ENCODE results near the gene TEKT3. TPM values are rescaled to one million over a fixed set of nuclear protein-coding genes. Genes with fewer than 3 reads are reported as not detected.

Gene TEKT3
- polyA plus RNA-seq, 1 of the 3 experiments (the other 2 are of a cell fraction), result 0.62 TPM

DNA sequence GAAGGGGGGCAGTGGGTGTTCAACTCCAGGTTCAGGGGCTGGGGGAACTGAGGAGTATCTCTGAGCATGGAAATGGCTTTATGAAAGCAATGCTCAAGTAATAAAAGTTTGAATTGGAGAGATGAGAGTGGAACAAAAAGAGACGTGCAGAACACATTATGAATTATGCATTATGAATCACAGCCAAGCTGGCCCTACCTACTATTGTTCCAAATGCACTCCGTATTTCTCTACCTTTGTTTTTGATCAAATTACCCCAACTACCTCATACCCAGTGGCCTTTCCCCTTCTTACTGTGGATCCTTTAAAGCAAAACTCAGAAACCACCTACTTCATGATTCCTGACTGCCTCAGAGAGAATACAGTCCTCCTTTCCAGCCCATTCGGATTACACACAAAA is 38.1 kb downstream of the TEKT3 start:
- Histone ChIP-seq H3K4me1 (ENCODE audit: control insufficient read depth in 1 of 2, insufficient read depth in 2 of 2, low read depth in 1 of 2, low read length in 1 of 2) (peaks cover 0 to 8% of the 10 kb centered on the region in 2 experiments; a peak in 2 of 4 replicates), H3K9me3 (no peaks in the 10 kb centered on the region), H2AFZ (ENCODE audit: low read depth) (no peak overlapping the region), H3K9me2 (no peaks in the 10 kb centered on the region), H3K4me3 (ENCODE audit: low read depth in 2 of 2, low read length in 1 of 2) (no peak overlapping the region), H3K36me3 (replicated peaks in 1 of 2; ENCODE audit: control insufficient read depth in 1 of 2, insufficient read depth in 2 of 2, low read length in 1 of 2) (no peaks in the 10 kb centered on the region), H3K9ac (no peak overlapping the region), H4K20me1 (ENCODE audit: insufficient read depth) (no peaks in the 10 kb centered on the region), H3K79me2 (ENCODE audit: insufficient read depth) (no peaks in the 10 kb centered on the region), H3K4me2 (no peak overlapping the region), H3F3A (replicated peaks; ENCODE audit: insufficient read depth) (no peaks in the 10 kb centered on the region), H3K27ac (ENCODE audit: low read depth in 2 of 2, low read length in 1 of 2) (no peak overlapping the region), H3K27me3 (ENCODE audit: insufficient read depth) (peaks cover 10% of the 10 kb centered on the region; the same call in 1 of the 2 replicates)
- WGBS (ENCODE audit: low lambda C conversion rate), result 54% methylated on average over 3 of the region's 3 CpGs
- DNase-seq, result no peak
- POLR2A ChIA-PET, result no interaction called here
- TF ChIP-seq, protein P1, sequence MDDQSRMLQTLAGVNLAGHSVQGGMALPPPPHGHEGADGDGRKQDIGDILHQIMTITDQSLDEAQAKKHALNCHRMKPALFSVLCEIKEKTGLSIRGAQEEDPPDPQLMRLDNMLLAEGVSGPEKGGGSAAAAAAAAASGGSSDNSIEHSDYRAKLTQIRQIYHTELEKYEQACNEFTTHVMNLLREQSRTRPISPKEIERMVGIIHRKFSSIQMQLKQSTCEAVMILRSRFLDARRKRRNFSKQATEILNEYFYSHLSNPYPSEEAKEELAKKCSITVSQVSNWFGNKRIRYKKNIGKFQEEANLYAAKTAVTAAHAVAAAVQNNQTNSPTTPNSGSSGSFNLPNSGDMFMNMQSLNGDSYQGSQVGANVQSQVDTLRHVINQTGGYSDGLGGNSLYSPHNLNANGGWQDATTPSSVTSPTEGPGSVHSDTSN (IDR thresholded peaks at IDR 0.05), result no peak
- TF ChIP-seq FOSL2 (IDR thresholded peaks at IDR 0.05; ENCODE audit: borderline replicate concordance, low read depth) (no peak), TAF1 (IDR thresholded peaks at IDR 0.05; ENCODE audit: borderline replicate concordance, low read depth, low read length) (no peak), MXI1 (IDR thresholded peaks at IDR 0.05; ENCODE audit: low read depth, low read length) (no peak), FOXJ3 (CRISPR knock-in tag; IDR thresholded peaks at IDR 0.05) (no peak), GATA2 (CRISPR knock-in tag; IDR thresholded peaks at IDR 0.05) (no peak), TEAD4 (IDR thresholded peaks at IDR 0.05; ENCODE audit: borderline replicate concordance, insufficient read depth) (no peak), CHD2 (IDR thresholded peaks at IDR 0.05; ENCODE audit: low read length, partially characterized antibody) (no peak), YY1 (IDR thresholded peaks at IDR 0.05; ENCODE audit: low read depth) (no peak)
- TF ChIP-seq, protein P2, sequence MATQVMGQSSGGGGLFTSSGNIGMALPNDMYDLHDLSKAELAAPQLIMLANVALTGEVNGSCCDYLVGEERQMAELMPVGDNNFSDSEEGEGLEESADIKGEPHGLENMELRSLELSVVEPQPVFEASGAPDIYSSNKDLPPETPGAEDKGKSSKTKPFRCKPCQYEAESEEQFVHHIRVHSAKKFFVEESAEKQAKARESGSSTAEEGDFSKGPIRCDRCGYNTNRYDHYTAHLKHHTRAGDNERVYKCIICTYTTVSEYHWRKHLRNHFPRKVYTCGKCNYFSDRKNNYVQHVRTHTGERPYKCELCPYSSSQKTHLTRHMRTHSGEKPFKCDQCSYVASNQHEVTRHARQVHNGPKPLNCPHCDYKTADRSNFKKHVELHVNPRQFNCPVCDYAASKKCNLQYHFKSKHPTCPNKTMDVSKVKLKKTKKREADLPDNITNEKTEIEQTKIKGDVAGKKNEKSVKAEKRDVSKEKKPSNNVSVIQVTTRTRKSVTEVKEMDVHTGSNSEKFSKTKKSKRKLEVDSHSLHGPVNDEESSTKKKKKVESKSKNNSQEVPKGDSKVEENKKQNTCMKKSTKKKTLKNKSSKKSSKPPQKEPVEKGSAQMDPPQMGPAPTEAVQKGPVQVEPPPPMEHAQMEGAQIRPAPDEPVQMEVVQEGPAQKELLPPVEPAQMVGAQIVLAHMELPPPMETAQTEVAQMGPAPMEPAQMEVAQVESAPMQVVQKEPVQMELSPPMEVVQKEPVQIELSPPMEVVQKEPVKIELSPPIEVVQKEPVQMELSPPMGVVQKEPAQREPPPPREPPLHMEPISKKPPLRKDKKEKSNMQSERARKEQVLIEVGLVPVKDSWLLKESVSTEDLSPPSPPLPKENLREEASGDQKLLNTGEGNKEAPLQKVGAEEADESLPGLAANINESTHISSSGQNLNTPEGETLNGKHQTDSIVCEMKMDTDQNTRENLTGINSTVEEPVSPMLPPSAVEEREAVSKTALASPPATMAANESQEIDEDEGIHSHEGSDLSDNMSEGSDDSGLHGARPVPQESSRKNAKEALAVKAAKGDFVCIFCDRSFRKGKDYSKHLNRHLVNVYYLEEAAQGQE (IDR thresholded peaks at IDR 0.05; ENCODE audit: low read depth, low read length), result no peak
- TF ChIP-seq, protein P3, sequence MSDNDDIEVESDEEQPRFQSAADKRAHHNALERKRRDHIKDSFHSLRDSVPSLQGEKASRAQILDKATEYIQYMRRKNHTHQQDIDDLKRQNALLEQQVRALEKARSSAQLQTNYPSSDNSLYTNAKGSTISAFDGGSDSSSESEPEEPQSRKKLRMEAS (IDR thresholded peaks at IDR 0.05; ENCODE audit: low read depth), result no peak
- TF ChIP-seq, protein P4, sequence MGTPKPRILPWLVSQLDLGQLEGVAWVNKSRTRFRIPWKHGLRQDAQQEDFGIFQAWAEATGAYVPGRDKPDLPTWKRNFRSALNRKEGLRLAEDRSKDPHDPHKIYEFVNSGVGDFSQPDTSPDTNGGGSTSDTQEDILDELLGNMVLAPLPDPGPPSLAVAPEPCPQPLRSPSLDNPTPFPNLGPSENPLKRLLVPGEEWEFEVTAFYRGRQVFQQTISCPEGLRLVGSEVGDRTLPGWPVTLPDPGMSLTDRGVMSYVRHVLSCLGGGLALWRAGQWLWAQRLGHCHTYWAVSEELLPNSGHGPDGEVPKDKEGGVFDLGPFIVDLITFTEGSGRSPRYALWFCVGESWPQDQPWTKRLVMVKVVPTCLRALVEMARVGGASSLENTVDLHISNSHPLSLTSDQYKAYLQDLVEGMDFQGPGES (IDR thresholded peaks at IDR 0.05; ENCODE audit: low read depth, low read length), result no peak
- CTCF ChIA-PET, result interaction anchor here (0.7 to 1.4 kb wide), 3 partner anchors 8 to 16 kb away, joined by 3 to 4 read pairs (median 3); no protein-coding TSS in a partner anchor

Measured in SK-N-SH (cell line).